Medulla oblongata (tissue), 1 donor: ENCODE data around the gene NAA25.
"Not testable (repeated sequence)": the region's sequence is repeated elsewhere in the genome, so short reads cannot be mapped to it uniquely, and the experiment has no call there.

Experiments
- DNase-seq: peaks from one replicate; pipeline ENCODE4 v3.0.0-alpha.2; 2015; ENCODE audit errors: extremely low spot score

The NAA25 gene

GRCh38 chr12:112009596-112009995 lies 99.0 kb downstream of the NAA25 start:
- DNase-seq: not testable (repeated sequence)

- DNase-seq: no peak
Measured at GRCh38 chr12:112008918-112009317, 99.7 kb downstream of the NAA25 start.

GRCh38 chr12:112007945-112008344 lies 100.6 kb downstream of the NAA25 start:
- DNase-seq: no peak

GRCh38 chr12:112005419-112006395 lies 102.9 kb downstream of the NAA25 start:
- DNase-seq: no peak

- DNase-seq: no peak
Measured at GRCh38 chr12:112004041-112004440, 104.5 kb downstream of the NAA25 start.

GRCh38 chr12:112001576-112001975 lies 107.0 kb downstream of the NAA25 start:
- DNase-seq: no peak

- no peak for DNase-seq
Measured at GRCh38 chr12:112000820-112001219, 107.8 kb downstream of the NAA25 start.

GRCh38 chr12:111999129-111999528 lies 109.5 kb downstream of the NAA25 start:
- DNase-seq: not testable (repeated sequence)

GRCh38 chr12:111998015-111998414 lies 110.6 kb downstream of the NAA25 start:
- DNase-seq: no peak

- DNase-seq: no peak
Measured at GRCh38 chr12:111997300-111997699, 111.3 kb downstream of the NAA25 start.

- no peak for DNase-seq
Measured at GRCh38 chr12:111995782-111996480, 112.7 kb downstream of the NAA25 start.

- not testable (repeated sequence) for DNase-seq
Measured at GRCh38 chr12:111994211-111995111, 114.1 kb downstream of the NAA25 start.

GRCh38 chr12:111993292-111994150 lies 115.1 kb downstream of the NAA25 start:
- no peak for DNase-seq

GRCh38 chr12:111992464-111992863 lies 116.1 kb downstream of the NAA25 start:
- DNase-seq: no peak

GRCh38 chr12:111991946-111992345 lies 116.6 kb downstream of the NAA25 start:
- no peak for DNase-seq

GRCh38 chr12:111991535-111991934 lies 117.0 kb downstream of the NAA25 start:
- no peak for DNase-seq

- DNase-seq: no peak
Measured at GRCh38 chr12:111984820-111985219, 123.8 kb downstream of the NAA25 start.

GRCh38 chr12:111981987-111982386 lies 126.6 kb downstream of the NAA25 start:
- DNase-seq: no peak

- DNase-seq: no peak
Measured at GRCh38 chr12:111980598-111980997, 128.0 kb downstream of the NAA25 start.

- DNase-seq: no peak
Measured at GRCh38 chr12:111978545-111978944, 130.0 kb downstream of the NAA25 start.

- no peak for DNase-seq
Measured at GRCh38 chr12:111976860-111977259, 131.7 kb downstream of the NAA25 start.
